Stimulated activated CD8-positive, alpha-beta memory T cell treated with anti-CD3 and anti-CD28 coated beads, Interleukin-4, amount 100 ng/mL, for 1 hour (primary cell): ENCODE data around the gene WDFY2.

Experiments used
- DNase-seq, 2 donors: peaks; one replicate each; pipeline ENCODE4 v3.0.0-alpha.2; 2020; ENCODE audit warnings: low read depth in 2 of 2, low spot score in 1 of 2

The WDFY2 gene

DNA sequence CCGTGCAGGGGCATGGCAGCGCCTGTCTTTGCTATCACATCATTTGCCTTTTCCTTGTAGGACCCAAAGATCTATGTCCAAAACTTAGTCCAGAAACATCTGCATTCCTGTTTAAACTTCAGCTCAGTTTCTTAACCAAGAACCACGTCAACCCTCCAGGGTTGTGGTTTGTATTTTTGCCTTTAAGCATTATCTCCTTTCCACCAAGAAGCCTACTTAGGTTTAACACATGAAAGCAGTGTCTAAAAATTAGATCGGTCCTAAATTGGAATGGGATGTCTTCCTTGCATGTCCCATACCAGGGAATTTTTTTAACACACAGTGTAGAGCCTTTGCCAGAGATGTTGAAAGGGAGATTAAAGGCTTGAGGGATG, 180.9 kb downstream of the WDFY2 start:
- DNase-seq, result no peak

DNA sequence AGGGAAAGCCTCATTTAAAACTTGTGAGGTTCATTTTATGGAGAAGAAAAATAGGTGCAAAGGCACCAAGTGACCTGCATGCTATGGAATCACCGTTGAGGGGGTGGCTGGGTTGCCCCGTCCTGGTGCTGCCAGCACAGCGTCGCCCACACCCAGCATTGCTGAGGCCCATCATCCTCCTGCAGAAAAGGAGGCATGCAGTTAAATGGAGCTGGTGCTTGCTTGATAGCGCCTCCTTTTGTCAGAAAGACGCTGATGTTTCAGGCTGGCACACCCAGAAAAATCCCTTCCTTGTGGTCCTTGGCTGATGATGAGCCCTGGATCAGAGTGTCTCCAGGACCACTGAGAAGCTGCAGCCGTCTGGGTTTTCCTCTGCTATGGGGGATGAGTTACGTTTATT, 182.8 kb downstream of the WDFY2 start:
- no peak for DNase-seq

- DNase-seq, result no peak
These were observed 184.2 kb downstream of the WDFY2 start for GRCh38 chr13:51768378-51768921.

DNA sequence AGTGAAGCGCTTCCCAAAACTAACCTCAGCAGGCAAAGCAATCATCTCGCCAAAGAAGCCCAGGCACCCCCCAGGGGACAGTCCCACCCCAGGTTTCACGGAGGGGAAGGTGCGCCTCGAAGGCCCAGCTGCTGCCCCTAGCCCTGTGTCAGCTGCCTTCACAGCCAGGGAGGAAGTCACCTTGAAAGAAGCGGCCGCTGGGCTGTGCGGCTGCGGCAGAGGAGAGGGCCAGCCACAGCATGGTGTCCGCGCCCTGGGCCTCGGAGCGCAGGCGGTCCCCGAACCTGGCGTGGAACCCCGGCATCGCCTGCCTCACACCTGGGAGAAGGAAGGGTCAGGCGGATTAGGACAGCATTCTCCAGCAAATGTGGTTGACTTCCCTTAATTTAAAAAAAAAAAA, 184.7 kb downstream of the WDFY2 start:
- DNase-seq, result no peak

- no peak for DNase-seq
These were observed 185.3 kb downstream of the WDFY2 start for GRCh38 chr13:51769455-51770127.

- DNase-seq, result no peak
These were observed 185.9 kb downstream of the WDFY2 start for GRCh38 chr13:51770160-51770559.

DNA sequence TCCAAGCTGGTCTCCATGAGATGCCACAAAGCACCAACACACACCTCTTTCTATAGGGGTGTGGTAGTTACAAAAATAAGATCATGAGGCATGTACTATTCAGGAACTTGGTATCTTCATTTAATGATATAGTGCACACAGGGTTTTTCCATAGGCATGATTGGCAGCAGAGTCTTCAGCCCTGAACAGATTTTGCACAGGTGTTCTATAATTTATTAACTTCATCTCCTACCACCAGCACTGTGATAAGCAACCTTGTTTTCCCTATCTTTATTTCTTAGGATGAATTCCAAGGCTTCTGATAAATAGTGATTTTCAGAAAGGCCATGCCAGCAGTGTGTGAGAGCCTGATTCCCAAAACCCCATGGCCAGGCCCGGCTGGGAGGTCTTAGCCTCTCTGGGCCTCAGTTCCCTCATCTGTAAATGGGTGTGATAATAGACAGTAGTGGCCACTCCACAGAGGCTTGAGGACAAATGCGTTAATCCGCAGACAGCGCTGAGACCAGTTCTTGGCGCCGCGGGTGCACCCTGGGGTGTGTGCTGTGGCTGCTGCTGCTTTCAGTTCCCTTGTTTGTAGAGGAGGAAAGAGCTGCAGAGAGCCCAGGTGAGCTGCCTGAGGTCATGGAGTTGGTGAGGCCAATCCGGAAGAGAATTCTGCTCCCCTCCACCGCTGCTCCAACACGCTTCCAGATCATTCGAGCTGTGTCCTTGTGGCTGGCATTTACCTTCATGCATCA, 186.6 kb downstream of the WDFY2 start:
- DNase-seq, result no peak

GRCh38 chr13:51771418-51772104, 187.3 kb downstream of the WDFY2 start:
- no peak for DNase-seq

DNA sequence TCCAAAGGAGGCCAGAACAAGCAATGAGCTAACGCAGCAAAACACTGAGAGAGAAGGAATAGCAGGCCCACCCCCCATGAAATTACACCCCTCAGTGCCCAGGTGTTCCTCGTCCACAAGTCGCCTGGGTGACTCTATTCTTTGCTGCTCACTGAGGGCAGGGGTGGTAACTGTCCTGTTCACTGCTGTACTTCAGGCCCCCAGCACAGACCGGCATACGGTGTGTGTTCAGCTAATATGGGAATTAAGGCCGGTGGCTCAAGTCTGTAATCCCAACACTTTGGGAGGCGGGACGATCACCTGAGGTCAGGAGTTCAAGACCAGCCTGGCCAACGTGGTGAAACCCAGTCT, 187.8 kb downstream of the WDFY2 start:
- no peak for DNase-seq

DNA sequence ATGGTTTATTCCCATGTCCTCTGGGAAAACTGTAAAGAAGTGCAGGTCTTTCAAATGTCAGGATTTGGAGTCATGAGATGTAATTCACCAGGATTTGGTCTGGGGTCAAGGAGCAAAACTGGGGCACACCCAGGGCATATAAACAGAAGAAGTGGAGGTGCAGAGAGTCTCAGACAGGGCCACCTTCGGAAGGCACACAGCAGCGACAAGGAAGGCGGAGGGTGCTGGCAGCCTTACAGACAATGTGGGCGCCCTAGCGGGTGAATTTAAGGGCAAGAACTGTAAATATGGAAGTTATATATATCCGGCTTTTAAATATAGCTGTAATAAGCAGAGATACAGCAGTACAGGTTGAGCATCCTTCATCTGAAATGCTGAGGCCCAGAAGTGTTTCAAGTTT, 188.5 kb downstream of the WDFY2 start:
- DNase-seq, result no peak

DNA sequence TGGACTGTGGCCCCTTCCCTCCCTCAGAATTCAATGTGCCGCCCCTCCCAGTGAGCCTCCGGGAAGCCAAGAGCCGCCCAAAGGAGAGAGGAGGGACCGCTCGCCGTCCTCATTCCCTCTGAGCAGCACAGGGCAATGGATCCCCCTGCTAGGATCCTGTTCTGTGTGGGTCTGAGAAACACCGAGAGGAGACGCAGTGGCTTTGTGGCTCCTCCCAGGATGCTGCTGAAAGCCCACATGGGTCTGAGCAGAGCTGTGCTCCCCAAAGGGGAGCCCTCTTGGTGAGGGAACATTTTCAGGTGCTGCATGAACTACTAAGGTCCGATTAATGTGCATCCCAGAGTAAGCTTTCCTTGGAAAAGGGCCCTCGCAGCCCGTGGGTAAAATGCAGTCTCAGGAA, 189.3 kb downstream of the WDFY2 start:
- no peak for DNase-seq

GRCh38 chr13:51776179-51776578, 191.9 kb downstream of the WDFY2 start:
- DNase-seq, result no peak

DNA sequence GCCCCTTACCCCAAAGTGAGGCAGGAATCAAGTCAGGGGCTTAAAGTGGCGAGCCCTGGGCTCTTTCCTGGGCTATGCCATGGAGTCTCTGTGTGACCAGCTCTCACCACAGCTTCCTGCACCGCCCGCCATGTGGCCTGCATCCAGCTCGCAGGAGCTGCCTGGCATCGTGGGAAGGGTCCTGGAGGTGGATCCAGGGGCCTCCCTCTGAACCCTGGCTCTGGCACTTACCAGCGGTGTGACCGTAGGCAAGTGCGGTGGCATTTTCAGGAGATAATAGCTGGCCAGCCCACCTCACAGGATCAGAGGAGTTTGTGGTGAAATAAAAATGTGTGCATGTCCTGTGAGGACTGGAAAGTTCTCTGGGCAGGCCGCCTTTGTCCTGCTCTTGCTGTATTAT, 193.7 kb downstream of the WDFY2 start:
- DNase-seq, result no peak

DNA sequence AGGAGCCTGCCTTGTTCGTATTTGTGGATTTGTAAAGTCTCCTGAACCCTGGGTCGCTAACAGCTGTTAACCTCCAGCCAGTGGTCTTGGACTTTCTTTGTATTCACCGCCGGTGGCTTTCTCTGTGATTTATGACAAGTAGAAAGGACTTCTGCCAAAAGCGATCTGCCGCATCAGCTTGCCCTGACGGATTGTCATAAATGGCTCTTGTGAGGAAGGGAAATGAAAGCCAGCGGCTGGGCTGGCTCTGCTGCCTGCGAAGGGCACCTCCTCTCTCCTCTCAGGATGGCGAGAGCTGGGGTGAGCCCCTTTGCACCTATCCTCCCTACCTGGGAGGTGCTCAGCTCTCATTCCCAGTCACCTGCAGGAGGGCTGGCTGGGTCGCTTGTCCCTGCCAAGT, 194.1 kb downstream of the WDFY2 start:
- DNase-seq, result no peak

DNA sequence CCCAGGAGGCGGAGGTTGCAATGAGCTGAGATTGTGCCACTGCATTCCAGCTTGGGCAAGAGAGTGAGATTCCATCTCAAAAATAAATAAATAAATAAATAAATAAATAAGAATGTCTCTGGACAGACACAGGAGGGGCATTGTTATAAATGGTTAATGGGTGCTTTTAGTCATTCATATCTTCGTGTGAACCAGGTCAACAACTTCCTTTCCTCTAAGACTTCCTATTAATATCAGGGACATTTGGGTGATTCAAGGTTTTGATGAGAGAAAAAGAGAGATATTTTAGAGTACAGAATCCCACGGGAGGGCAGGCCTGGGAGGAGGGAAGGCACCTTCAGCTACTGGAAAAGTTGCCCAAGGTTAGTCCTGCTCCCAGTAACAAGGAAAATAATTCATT, 195.8 kb downstream of the WDFY2 start:
- no peak for DNase-seq

- DNase-seq, result no peak
These were observed 197.2 kb downstream of the WDFY2 start for GRCh38 chr13:51781246-51782022.

- DNase-seq, result no peak
These were observed 197.9 kb downstream of the WDFY2 start for GRCh38 chr13:51782026-51782710.

DNA sequence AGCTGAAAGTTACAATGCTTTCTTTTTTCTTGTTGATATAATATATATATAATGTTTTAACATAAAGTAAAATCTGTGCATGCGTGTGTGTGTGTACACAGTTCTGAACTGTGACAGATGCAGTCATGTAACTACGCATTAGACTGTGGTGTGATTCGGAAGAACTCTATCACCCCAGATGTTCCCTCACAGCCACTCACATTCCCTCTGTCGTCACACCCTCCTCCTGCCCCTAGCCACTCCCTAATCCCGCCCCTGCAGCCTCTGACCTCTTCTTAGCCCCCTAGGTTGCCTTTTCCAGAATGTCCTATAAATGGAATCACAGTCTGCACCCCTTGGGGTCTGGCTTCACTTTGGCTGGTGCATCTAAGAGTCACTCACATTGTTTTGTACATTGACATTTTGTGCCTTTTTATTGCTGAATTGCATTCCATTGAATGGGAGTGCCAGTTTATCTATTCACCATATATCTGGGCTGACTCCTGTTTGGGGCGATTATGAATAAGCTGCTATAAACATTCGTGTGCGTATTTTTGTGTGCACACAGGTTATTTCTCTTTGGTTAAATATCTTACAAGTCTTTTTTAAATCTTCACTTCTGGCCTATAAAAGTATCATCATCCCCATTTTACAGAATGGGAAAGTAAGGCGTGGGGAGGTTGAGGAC, 199.3 kb downstream of the WDFY2 start:
- DNase-seq, result no peak

DNA sequence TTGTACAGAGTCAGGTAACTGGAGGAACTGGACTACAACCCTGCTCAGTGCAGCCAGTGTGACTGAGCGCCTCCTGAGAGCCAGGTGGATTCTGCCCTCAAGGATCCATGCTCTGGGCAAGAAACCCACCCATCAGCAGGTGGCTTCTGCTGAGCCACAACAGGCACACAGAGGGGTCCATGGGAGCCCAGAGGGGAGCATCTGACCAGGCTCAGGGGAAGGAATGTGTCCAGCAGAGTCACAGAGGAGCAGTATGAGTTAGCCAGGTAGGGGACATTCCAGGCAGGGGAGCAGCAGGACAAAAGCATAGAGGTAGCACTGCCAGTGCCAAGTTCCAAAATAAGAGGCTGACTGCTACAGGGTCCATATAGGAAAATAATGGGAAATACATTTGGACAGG, 199.8 kb downstream of the WDFY2 start:
- no peak for DNase-seq

GRCh38 chr13:51785712-51786424, 201.6 kb downstream of the WDFY2 start:
- DNase-seq, result no peak
